OCI-LY3 (cell line): ENCODE data around the gene ANKS1B.

ENCODE experiments used
- H2AFZ ChIP-seq: fragments of 200-600, 300-600 bp; shearing (Covaris generic); 2 replicates; pipeline ENCODE4 v1.6.0; 2014; ENCODE audit warnings: antibody characterized with exemption, low read depth, low read length
- H3K27ac ChIP-seq: fragments of 200-600, 300-600 bp; sonication (generic); 2 replicates; pipeline ENCODE4 v1.5.1; 2014; ENCODE audit warnings: mild to moderate bottlenecking, low read length, moderate library complexity, mixed read lengths
- H3K27me3 ChIP-seq: fragments of 200-600, 300-600 bp; sonication (generic); 2 replicates; pipeline ENCODE4 v1.6.1; 2014; ENCODE audit warnings: low read depth, low read length, mixed read lengths
- H3K36me3 ChIP-seq: fragments of 200-600, 300-600 bp; sonication (generic); replicated peaks from 2 replicates; pipeline ENCODE3; 2014; ENCODE audit warnings: low read depth, low read length, mixed read lengths
- H3K4me1 ChIP-seq: fragments of 300-600, 200-600 bp; sonication (generic); 2 replicates; pipeline ENCODE4 v1.6.1; 2014; ENCODE audit warnings: low read length, mixed read lengths
- H3K4me2 ChIP-seq: fragments of 200-600, 300-600 bp; sonication (generic); 2 replicates; pipeline ENCODE4 v1.6.1; 2014; ENCODE audit warnings: low read length, mixed read lengths
- H3K4me3 ChIP-seq: fragments of 300-600, 200-600 bp; sonication (generic); 2 replicates; pipeline ENCODE4 v1.5.1; 2014; ENCODE audit warnings: antibody characterized with exemption, mild to moderate bottlenecking, low read length, moderate library complexity
- H3K79me2 ChIP-seq: fragments of 300-600, 200-600 bp; shearing (Covaris generic); 2 replicates; pipeline ENCODE4 v1.6.1; 2014; ENCODE audit warnings: mild to moderate bottlenecking, low read length, mixed read lengths
- H3K9ac ChIP-seq: fragments of 300-600, 200-600 bp; shearing (Covaris generic); 2 replicates; pipeline ENCODE4 v1.6.0; 2014; ENCODE audit warnings: mild to moderate bottlenecking, low read length, moderate library complexity
- H3K9me3 ChIP-seq: fragments of 200-600, 300-600 bp; shearing (Covaris generic); 2 replicates; pipeline ENCODE4 v1.6.1; 2014; ENCODE audit warnings: low read length, mixed read lengths; ENCODE audit not compliant: insufficient read depth
- H4K20me1 ChIP-seq: fragments of 200-600, 300-600 bp; sonication (generic); 2 replicates; pipeline ENCODE4 v1.6.1; 2016; ENCODE audit warnings: low read length, mixed read lengths; ENCODE audit not compliant: insufficient read depth
- EZH2phosphoT487 ChIP-seq: fragments of 200-600 bp; shearing (Covaris generic); IDR thresholded peaks from 2 replicates; pipeline ENCODE4 v1.6.1; 2018; ENCODE audit warnings: antibody characterized with exemption, mixed run types, low read depth
- TF ChIP-seq, protein P1 (sequence below): fragments of 200-600, 300-600 bp; sonication (generic); IDR thresholded peaks from 2 replicates; pipeline ENCODE4 v1.5.1; 2014; ENCODE audit warnings: antibody characterized with exemption, low read length, low read depth

The ANKS1B gene

GRCh38 chr12:99879439-99879838, 105.3 kb downstream of the ANKS1B start:
- no peaks in the 10 kb centered on the region for H3K79me2 ChIP-seq
- no peaks in the 10 kb centered on the region for H3K36me3 ChIP-seq
- no peaks in the 10 kb centered on the region for H3K27me3 ChIP-seq
- H4K20me1 ChIP-seq: no peaks in the 10 kb centered on the region
- TF ChIP-seq, protein P1, sequence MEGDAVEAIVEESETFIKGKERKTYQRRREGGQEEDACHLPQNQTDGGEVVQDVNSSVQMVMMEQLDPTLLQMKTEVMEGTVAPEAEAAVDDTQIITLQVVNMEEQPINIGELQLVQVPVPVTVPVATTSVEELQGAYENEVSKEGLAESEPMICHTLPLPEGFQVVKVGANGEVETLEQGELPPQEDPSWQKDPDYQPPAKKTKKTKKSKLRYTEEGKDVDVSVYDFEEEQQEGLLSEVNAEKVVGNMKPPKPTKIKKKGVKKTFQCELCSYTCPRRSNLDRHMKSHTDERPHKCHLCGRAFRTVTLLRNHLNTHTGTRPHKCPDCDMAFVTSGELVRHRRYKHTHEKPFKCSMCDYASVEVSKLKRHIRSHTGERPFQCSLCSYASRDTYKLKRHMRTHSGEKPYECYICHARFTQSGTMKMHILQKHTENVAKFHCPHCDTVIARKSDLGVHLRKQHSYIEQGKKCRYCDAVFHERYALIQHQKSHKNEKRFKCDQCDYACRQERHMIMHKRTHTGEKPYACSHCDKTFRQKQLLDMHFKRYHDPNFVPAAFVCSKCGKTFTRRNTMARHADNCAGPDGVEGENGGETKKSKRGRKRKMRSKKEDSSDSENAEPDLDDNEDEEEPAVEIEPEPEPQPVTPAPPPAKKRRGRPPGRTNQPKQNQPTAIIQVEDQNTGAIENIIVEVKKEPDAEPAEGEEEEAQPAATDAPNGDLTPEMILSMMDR: no peak
- no peak for TF ChIP-seq EZH2phosphoT487
- no peak overlapping the region for H3K27ac ChIP-seq
- no peaks in the 10 kb centered on the region for H3K4me1 ChIP-seq
- H3K9me3 ChIP-seq: no peaks in the 10 kb centered on the region
- no peak overlapping the region for H3K9ac ChIP-seq
- no peak overlapping the region for H2AFZ ChIP-seq
- no peak overlapping the region for H3K4me2 ChIP-seq
- H3K4me3 ChIP-seq: no peak overlapping the region

DNA sequence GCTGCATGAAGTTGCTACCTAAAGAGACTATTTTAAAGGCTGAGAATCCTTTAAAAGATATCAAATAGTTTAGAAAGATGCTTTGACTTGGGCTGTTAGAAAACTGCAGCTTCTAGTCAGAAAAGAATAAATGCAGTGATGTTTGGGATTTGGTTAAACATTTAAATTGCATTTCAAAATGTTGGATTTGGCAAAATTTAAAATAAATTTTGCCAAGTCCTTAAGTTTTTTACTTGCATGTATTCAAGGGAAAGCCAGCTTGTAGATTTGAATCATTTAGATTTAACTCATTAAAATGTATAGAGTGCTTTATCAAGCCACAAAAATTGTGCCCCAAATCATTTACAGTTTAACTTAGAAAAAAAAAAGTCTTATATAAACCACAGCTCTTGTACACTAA, 109.7 kb downstream of the ANKS1B start:
- no peaks in the 10 kb centered on the region for H3K79me2 ChIP-seq
- no peaks in the 10 kb centered on the region for H3K4me1 ChIP-seq
- H3K4me2 ChIP-seq: no peak overlapping the region
- H3K36me3 ChIP-seq: no peaks in the 10 kb centered on the region
- H4K20me1 ChIP-seq: no peaks in the 10 kb centered on the region
- no peak overlapping the region for H3K4me3 ChIP-seq
- 0 out of 2 replicates have a peak, but pooled peaks cover 1% of the 10 kb centered on the region for H3K9me3 ChIP-seq
- H3K27me3 ChIP-seq: no peaks in the 10 kb centered on the region
- no peak overlapping the region for H2AFZ ChIP-seq
- H3K27ac ChIP-seq: no peak overlapping the region
- no peak overlapping the region for H3K9ac ChIP-seq
- TF ChIP-seq, protein P1: no peak
- no peak for TF ChIP-seq EZH2phosphoT487

DNA sequence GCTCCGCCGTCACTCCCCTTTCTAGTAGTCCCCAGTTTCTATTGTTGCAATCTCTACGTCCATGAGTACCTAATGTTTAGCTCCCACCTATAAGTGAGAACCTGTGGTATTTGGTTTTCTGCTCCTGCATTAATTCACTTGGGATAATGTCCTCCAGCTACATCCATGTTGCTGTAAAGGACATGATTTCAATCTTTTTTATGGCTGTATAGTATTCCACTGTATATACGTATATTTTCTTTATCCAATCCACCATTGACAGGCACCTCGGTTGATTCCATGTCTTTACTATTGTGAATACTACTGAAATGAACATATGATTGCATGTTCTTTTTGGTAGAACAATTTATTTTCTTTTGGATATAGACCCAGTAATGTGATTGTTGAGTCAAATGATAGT, 114.7 kb downstream of the ANKS1B start:
- TF ChIP-seq EZH2phosphoT487: no peak
- TF ChIP-seq, protein P1: no peak
- H3K4me1 ChIP-seq: no peaks in the 10 kb centered on the region

GRCh38 chr12:99861731-99862130, 123.0 kb downstream of the ANKS1B start:
- Histone ChIP-seq H3K27me3 (no peaks in the 10 kb centered on the region), H3K9me3 (no peaks in the 10 kb centered on the region), H3K9ac (no peak overlapping the region), H3K27ac (no peak overlapping the region), H3K79me2 (no peaks in the 10 kb centered on the region), H3K4me1 (no peaks in the 10 kb centered on the region), H3K4me3 (no peak overlapping the region), H3K36me3 (no peaks in the 10 kb centered on the region), H3K4me2 (no peak overlapping the region), H2AFZ (no peak overlapping the region), H4K20me1 (no peaks in the 10 kb centered on the region)
- TF ChIP-seq EZH2phosphoT487: no peak

More for the DNA sequence above, 114.7 kb downstream of the ANKS1B start:
- H3K4me3 ChIP-seq: no peak overlapping the region
- H2AFZ ChIP-seq: no peak overlapping the region
- no peaks in the 10 kb centered on the region for H3K79me2 ChIP-seq
- H3K9ac ChIP-seq: no peak overlapping the region
- 0 out of 2 replicates have a peak, but pooled peaks cover 4% of the 10 kb centered on the region for H3K9me3 ChIP-seq
- H3K27ac ChIP-seq: no peak overlapping the region
- no peak overlapping the region for H3K4me2 ChIP-seq
- no peaks in the 10 kb centered on the region for H4K20me1 ChIP-seq
- no peaks in the 10 kb centered on the region for H3K36me3 ChIP-seq
- H3K27me3 ChIP-seq: no peaks in the 10 kb centered on the region

- Histone ChIP-seq H3K4me1 (no peaks in the 10 kb centered on the region), H4K20me1 (no peaks in the 10 kb centered on the region), H3K9me3 (no peaks in the 10 kb centered on the region), H3K4me3 (no peak overlapping the region), H2AFZ (no peak overlapping the region), H3K27ac (no peak overlapping the region), H3K9ac (no peak overlapping the region), H3K4me2 (no peak overlapping the region), H3K36me3 (no peaks in the 10 kb centered on the region), H3K27me3 (no peaks in the 10 kb centered on the region), H3K79me2 (no peaks in the 10 kb centered on the region)
- TF ChIP-seq, protein P1: no peak
- TF ChIP-seq EZH2phosphoT487: no peak
These were observed 125.6 kb downstream of the ANKS1B start for GRCh38 chr12:99859126-99859525.
